Measurements from ENCODE around the gene RPL36A.

DNA sequence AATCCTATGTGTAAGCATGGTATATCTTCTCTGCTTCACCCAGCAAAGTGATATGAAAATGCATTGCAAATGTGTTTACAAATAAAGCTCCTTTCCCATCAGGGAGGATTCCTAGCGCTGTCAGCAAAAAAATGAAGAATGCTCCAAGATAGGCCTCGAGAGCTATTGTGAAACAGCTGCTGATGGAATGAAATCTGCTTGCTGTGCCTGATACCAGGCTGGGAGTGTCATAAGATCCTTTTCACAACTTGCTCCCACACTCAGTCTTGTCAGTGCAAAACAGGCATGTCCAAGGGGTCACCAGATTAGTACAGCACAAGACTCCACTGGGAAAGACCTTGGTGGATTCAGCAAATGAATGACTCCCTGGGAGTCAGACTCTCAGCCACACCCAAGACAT, 51.3 kb downstream of the RPL36A start:
- TF ChIP-seq, protein P1, sequence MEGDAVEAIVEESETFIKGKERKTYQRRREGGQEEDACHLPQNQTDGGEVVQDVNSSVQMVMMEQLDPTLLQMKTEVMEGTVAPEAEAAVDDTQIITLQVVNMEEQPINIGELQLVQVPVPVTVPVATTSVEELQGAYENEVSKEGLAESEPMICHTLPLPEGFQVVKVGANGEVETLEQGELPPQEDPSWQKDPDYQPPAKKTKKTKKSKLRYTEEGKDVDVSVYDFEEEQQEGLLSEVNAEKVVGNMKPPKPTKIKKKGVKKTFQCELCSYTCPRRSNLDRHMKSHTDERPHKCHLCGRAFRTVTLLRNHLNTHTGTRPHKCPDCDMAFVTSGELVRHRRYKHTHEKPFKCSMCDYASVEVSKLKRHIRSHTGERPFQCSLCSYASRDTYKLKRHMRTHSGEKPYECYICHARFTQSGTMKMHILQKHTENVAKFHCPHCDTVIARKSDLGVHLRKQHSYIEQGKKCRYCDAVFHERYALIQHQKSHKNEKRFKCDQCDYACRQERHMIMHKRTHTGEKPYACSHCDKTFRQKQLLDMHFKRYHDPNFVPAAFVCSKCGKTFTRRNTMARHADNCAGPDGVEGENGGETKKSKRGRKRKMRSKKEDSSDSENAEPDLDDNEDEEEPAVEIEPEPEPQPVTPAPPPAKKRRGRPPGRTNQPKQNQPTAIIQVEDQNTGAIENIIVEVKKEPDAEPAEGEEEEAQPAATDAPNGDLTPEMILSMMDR (IDR thresholded peaks at IDR 0.05), result no peak
- TF ChIP-seq POLR2A (IDR thresholded peaks at IDR 0.05), result no peak

All from esophagus squamous epithelium (tissue), 4 donors.